ENCODE data around the gene USP3. TPM values are rescaled to one million over a fixed set of nuclear protein-coding genes. Genes with fewer than 3 reads are reported as not detected.

The USP3 gene
- total RNA-seq, 1 donor from 2014 or later: 57.3 TPM

DNA sequence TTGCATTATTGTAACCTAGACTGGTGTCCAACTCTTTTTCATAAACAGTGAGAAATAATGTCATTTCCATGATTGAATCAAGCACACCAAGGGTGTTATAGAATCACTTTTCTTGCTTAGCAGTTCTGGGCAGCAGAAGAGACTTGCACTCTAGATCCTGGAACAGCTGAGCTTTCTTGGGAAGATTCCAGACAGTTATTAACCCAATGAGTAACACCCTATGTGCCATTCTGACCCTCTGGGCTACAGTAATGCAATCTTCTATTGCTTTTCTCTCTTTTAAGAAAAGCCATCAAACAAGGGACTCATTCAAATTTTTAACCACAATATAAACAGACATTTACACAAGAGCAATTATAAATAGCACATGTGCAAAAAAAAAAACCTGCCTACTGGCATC, 39.3 kb upstream of the USP3 start:
- Mint-ChIP-seq H3K27me3 (peaks cover 34% of the 10 kb centered on the region), H3K4me3 (no peak overlapping the region), H3K9me3 (no peaks in the 10 kb centered on the region), H3K27ac (no peak overlapping the region), H3K36me3 (no peaks in the 10 kb centered on the region), H3K4me1 (ENCODE audit: unreplicated experiment) (peaks cover 43% of the 10 kb centered on the region)
- no peak for DNase-seq (ENCODE audit: extremely low spot score, unreplicated experiment)
- TF ChIP-seq CTCF (conservative IDR thresholded peaks at IDR 0.05): no peak

DNA sequence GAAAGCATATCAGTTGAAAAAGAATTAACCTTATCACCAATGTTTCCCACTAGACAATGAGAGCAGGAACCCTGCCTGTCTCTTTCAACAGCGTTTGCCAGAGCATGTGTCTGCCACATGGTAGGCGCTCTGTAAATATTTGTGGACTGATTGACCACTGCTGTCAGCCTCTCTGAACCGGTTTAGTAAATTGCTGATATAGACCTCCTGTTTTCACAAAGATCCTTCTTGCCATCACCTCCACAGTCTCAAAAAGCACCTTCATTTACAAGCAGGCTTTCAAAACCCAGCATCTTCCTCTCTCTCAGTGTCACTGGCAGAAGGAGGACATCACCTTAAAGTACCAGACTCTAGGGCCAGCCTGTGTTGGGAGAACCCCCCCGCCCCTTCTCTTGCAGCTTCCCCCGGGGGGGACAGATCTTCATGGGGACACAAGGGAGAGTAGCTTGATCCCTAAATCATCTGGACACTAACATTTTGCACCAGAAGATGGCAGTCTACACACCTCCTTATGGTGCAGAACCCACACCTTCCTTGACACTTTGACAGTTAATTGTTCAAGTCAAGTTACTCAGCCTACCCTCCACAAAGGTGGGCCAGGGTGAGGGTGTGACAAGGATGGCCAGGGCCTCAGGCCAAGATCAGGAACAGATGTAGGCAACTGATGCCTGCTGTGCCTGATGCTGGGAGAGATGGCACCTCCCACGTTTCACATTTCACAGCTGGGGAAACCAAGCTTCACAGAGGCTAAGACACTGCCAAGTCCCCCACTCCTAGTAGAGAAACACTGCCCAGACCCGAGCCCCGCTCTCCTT, 37.8 kb upstream of the USP3 start:
- Mint-ChIP-seq H3K27ac (peak overlapping the region; percentile 36), H3K36me3 (no peaks in the 10 kb centered on the region), H3K4me1 (ENCODE audit: unreplicated experiment) (peaks cover 30% of the 10 kb centered on the region), H3K9me3 (no peaks in the 10 kb centered on the region), H3K27me3 (peaks cover 21% of the 10 kb centered on the region), H3K4me3 (peak overlapping the region; percentile 24)
- no peak for DNase-seq (ENCODE audit: extremely low spot score, unreplicated experiment)
- peak; percentile 79 for TF ChIP-seq CTCF (conservative IDR thresholded peaks at IDR 0.05)

DNA sequence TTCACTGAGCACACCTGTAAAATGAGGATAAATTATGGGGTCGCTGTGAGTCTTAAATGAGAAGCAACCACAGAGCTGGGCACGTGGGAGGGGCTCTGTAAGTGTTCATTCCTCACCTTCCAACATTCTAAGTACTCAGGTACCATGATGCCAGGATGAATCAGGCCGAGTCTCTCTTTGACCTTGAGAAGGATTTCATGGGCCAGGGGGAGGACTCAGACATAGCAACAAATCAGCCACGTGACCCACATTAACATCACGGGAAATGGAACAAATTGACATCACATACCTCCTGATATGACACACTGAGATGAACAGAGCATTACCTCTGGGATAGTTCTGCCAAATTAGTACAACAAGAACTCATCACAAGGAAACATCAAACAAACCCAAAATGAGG, 35.2 kb upstream of the USP3 start:
- Mint-ChIP-seq H3K9me3 (no peaks in the 10 kb centered on the region), H3K27me3 (peaks cover 14% of the 10 kb centered on the region), H3K36me3 (no peaks in the 10 kb centered on the region), H3K27ac (no peak overlapping the region), H3K4me1 (ENCODE audit: unreplicated experiment) (peaks cover 16% of the 10 kb centered on the region), H3K4me3 (no peak overlapping the region)
- no peak for DNase-seq (ENCODE audit: extremely low spot score, unreplicated experiment)
- TF ChIP-seq CTCF (conservative IDR thresholded peaks at IDR 0.05): no peak

- no peak for DNase-seq (ENCODE audit: extremely low spot score, unreplicated experiment)
- Mint-ChIP-seq H3K27me3 (peaks cover 14% of the 10 kb centered on the region), H3K27ac (no peak overlapping the region), H3K4me1 (ENCODE audit: unreplicated experiment) (peaks cover 22% of the 10 kb centered on the region), H3K9me3 (no peaks in the 10 kb centered on the region), H3K4me3 (no peak overlapping the region), H3K36me3 (no peaks in the 10 kb centered on the region)
- no peak for TF ChIP-seq CTCF (conservative IDR thresholded peaks at IDR 0.05)
Measured at GRCh38 chr15:63469984-63470383, 34.4 kb upstream of the USP3 start.

GRCh38 chr15:63473007-63473748, 31.2 kb upstream of the USP3 start:
- Mint-ChIP-seq H3K27ac (no peak overlapping the region), H3K27me3 (peaks cover 7% of the 10 kb centered on the region), H3K9me3 (no peaks in the 10 kb centered on the region), H3K4me1 (ENCODE audit: unreplicated experiment) (peaks cover 17% of the 10 kb centered on the region), H3K36me3 (no peaks in the 10 kb centered on the region), H3K4me3 (no peak overlapping the region)
- no peak for DNase-seq (ENCODE audit: extremely low spot score, unreplicated experiment)
- TF ChIP-seq CTCF (conservative IDR thresholded peaks at IDR 0.05): no peak
